OCI-LY1 (cell line): Measurements from ENCODE around the gene WDR41.
A peak's percentile ranks its signal among the peaks of the same experiment; 100 is the strongest.

Experiments used
- H2AFZ ChIP-seq: fragments of 200-600 bp; sonication (generic), shearing (Covaris generic); 2 replicates; pipeline ENCODE4 v1.6.0; 2014; ENCODE audit warnings: antibody characterized with exemption, mild to moderate bottlenecking, low read length
- H3F3A ChIP-seq: fragments of 200-600 bp; sonication (generic), shearing (Covaris generic); 2 replicates; pipeline ENCODE4 v1.6.0; 2014; ENCODE audit warnings: mild to moderate bottlenecking, antibody characterized with exemption, low read length, moderate library complexity; ENCODE audit not compliant: insufficient read depth
- H3K27ac ChIP-seq: fragments of 200-600 bp; sonication (generic); 2 replicates; pipeline ENCODE4 v1.5.1; 2014; ENCODE audit warnings: low read length, mixed run types, mild to moderate bottlenecking, low read depth; ENCODE audit not compliant: poor library complexity, severe bottlenecking
- H3K27me3 ChIP-seq: fragments of 200-600 bp; sonication (generic); 2 replicates; pipeline ENCODE4 v1.6.0; 2014; ENCODE audit warnings: antibody characterized with exemption, mild to moderate bottlenecking, low read length, moderate library complexity; ENCODE audit not compliant: insufficient read depth
- H3K36me3 ChIP-seq: fragments of 200-600 bp; sonication (generic); 2 replicates; pipeline ENCODE4 v1.6.1; 2014; ENCODE audit warnings: mild to moderate bottlenecking, antibody characterized with exemption, low read length, moderate library complexity, mixed read lengths; ENCODE audit not compliant: insufficient read depth
- H3K4me1 ChIP-seq: fragments of 200-600 bp; sonication (generic); 2 replicates; pipeline ENCODE4 v1.5.1; 2014; ENCODE audit warnings: mild to moderate bottlenecking, low read length, moderate library complexity; ENCODE audit not compliant: insufficient read depth, severe bottlenecking
- H3K4me2 ChIP-seq: fragments of 200-600 bp; sonication (generic), shearing (Covaris generic); 2 replicates; pipeline ENCODE4 v1.6.1; 2014; ENCODE audit warnings: low read length
- H3K4me3 ChIP-seq: fragments of 200-600 bp; sonication (generic); 2 replicates; pipeline ENCODE4 v1.5.1; 2014; ENCODE audit warnings: low read length, low read depth, mild to moderate bottlenecking, mixed read lengths; ENCODE audit not compliant: poor library complexity, severe bottlenecking
- H3K79me2 ChIP-seq: fragments of 200-600 bp; shearing (Covaris generic); 2 replicates; pipeline ENCODE4 v1.6.1; 2016; ENCODE audit warnings: mixed run types, low read length, mixed read lengths; ENCODE audit not compliant: insufficient read depth
- H3K9ac ChIP-seq: fragments of 200-600 bp; sonication (generic), shearing (Covaris generic); 2 replicates; pipeline ENCODE4 v1.6.1; 2014; ENCODE audit warnings: mild to moderate bottlenecking, low read length, mixed read lengths
- H3K9me2 ChIP-seq: fragments of 200-600 bp; sonication (generic), shearing (Covaris generic); 2 replicates; pipeline ENCODE4 v1.6.1; 2014; ENCODE audit warnings: low read depth, mild to moderate bottlenecking, low read length, mixed read lengths
- H3K9me3 ChIP-seq: fragments of 200-600 bp; shearing (Covaris generic); 2 replicates; pipeline ENCODE4 v1.6.1; 2014; ENCODE audit warnings: low read length, mixed read lengths
- H4K20me1 ChIP-seq: fragments of 200-600 bp; sonication (generic), shearing (Covaris generic); 2 replicates; pipeline ENCODE4 v1.6.0; 2016; ENCODE audit warnings: mild to moderate bottlenecking, low read length; ENCODE audit not compliant: insufficient read depth
- CTCF ChIP-seq: fragments of 200-600 bp; sonication (generic), shearing (Covaris generic); IDR thresholded peaks from 2 replicates; pipeline ENCODE4 v1.5.1; 2017; ENCODE audit warnings: mild to moderate bottlenecking, antibody characterized with exemption, low read length, moderate library complexity, mixed read lengths
- EZH2 ChIP-seq: fragments of 200-600 bp; sonication (generic), shearing (Covaris generic); IDR thresholded peaks from 2 replicates; pipeline ENCODE4 v1.8.0; 2017; ENCODE audit warnings: borderline replicate concordance, mixed run types, mild to moderate bottlenecking, antibody characterized with exemption, low read length, moderate library complexity, mixed read lengths

WDR41 gene

GRCh38 chr5:77452351-77452750 lies 39.8 kb downstream of the WDR41 start:
- no peak overlapping the region for H3K4me3 ChIP-seq
- no peak overlapping the region for H3K4me2 ChIP-seq
- H3K27me3 ChIP-seq, result no peaks in the 10 kb centered on the region
- H2AFZ ChIP-seq, result no peak overlapping the region
- H3K79me2 ChIP-seq, result no peaks in the 10 kb centered on the region
- no peaks in the 10 kb centered on the region for H3K4me1 ChIP-seq
- TF ChIP-seq CTCF (no peak), EZH2 (no peak)
- H3K36me3 ChIP-seq, result peaks cover 46% of the 10 kb centered on the region
- no peak overlapping the region for H3K9ac ChIP-seq
- H3K9me2 ChIP-seq, result no peaks in the 10 kb centered on the region
- no peak overlapping the region for H3K27ac ChIP-seq
- no peaks in the 10 kb centered on the region for H3K9me3 ChIP-seq
- no peaks in the 10 kb centered on the region for H3F3A ChIP-seq
- no peaks in the 10 kb centered on the region for H4K20me1 ChIP-seq

DNA sequence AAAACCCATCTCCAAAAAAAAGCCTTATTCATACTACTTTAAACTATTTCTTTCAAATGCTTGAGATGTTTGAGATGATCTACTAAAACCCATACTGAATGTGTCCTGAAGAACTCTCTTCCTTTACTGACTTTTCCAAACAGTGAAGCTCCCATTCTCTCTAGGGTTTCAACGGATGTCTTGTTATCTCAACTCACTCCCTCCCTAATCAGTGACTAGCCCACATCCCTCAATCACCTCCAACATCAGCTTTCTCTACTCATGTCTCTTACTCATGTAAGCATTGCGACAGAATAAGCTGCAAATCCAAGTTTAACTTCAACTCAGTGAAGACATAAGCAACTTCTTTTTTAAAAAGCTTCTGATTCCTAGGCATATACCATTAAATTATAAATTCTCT lies 42.1 kb downstream of the WDR41 start:
- H3K36me3 ChIP-seq, result peaks cover 48% of the 10 kb centered on the region
- H3K4me1 ChIP-seq, result no peaks in the 10 kb centered on the region
- H3K9me3 ChIP-seq, result no peaks in the 10 kb centered on the region
- no peaks in the 10 kb centered on the region for H3K9me2 ChIP-seq
- H3K27me3 ChIP-seq, result no peaks in the 10 kb centered on the region
- no peaks in the 10 kb centered on the region for H3K79me2 ChIP-seq
- no peaks in the 10 kb centered on the region for H4K20me1 ChIP-seq
- H2AFZ ChIP-seq, result no peak overlapping the region
- H3K27ac ChIP-seq, result no peak overlapping the region
- H3K4me3 ChIP-seq, result no peak overlapping the region
- H3K4me2 ChIP-seq, result no peak overlapping the region
- no peaks in the 10 kb centered on the region for H3F3A ChIP-seq
- TF ChIP-seq CTCF, result no peak
- no peak for TF ChIP-seq EZH2
- H3K9ac ChIP-seq, result no peak overlapping the region

DNA sequence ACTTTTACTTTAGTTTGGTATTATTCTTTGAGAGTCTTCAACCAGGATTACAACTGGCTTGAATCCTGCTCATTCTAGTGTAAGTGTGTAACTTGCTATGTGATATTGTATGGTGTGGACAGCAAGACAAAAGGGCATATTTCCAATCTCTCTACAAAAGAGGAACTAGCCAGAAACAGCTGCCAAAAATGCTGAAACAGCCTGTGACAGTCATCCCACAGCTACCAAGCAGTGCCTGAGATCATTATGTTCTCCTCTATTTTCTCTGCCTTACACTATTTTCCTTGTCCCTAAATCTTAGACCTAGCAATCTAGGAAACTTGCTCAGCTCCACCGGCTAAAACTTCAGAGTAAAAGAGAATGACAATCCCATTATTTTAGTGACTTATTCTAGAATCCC lies 42.8 kb downstream of the WDR41 start:
- H3K27ac ChIP-seq, result peak overlapping the region; percentile 45
- H3K4me3 ChIP-seq, result no peak overlapping the region
- no peaks in the 10 kb centered on the region for H3F3A ChIP-seq
- H3K4me1 ChIP-seq, result no peaks in the 10 kb centered on the region
- TF ChIP-seq EZH2 (no peak), CTCF (no peak)
- no peak overlapping the region for H3K9ac ChIP-seq
- no peaks in the 10 kb centered on the region for H3K9me3 ChIP-seq
- H2AFZ ChIP-seq, result no peak overlapping the region
- peaks cover 44% of the 10 kb centered on the region for H3K36me3 ChIP-seq
- H3K79me2 ChIP-seq, result no peaks in the 10 kb centered on the region
- no peak overlapping the region for H3K4me2 ChIP-seq
- H3K27me3 ChIP-seq, result no peaks in the 10 kb centered on the region
- H4K20me1 ChIP-seq, result no peaks in the 10 kb centered on the region
- H3K9me2 ChIP-seq, result no peaks in the 10 kb centered on the region
